AG04449 (cell line): ENCODE results near the gene CHN2.

Experiments used
- CTCF ChIA-PET: fragments of 350-600 bp; formaldehyde crosslinking; extraction: SDS; loops from one replicate; lab custom pipeline; 2021; ENCODE audit warnings: antibody characterized with exemption; lab: Yijun Ruan, JAX
- POLR2A ChIA-PET: fragments of 400-600, 350-600 bp; formaldehyde crosslinking; extraction: SDS; loops from one replicate; lab custom pipeline; 2020; ENCODE audit warnings: antibody characterized with exemption, inconsistent platforms; lab: Yijun Ruan, JAX
- DNase-seq: peaks from one replicate; pipeline ENCODE4 v3.0.0-alpha.2; 2010; ENCODE audit warnings: low read depth, low spot score
- H3K4me3 ChIP-seq: 2 replicates; pipeline ENCODE4 v1.5.1; 2011; ENCODE audit warnings: low read depth, mild to moderate bottlenecking, control low read depth, low read length
- TF ChIP-seq, protein P1 (sequence below): IDR thresholded peaks from one replicate; pipeline ENCODE4 v1.5.1; 2011; ENCODE audit warnings: mild to moderate bottlenecking, moderate library complexity, low read length, control low read depth, inconsistent platforms; ENCODE audit not compliant: insufficient read depth; ENCODE audit errors: missing control alignments

CHN2 gene

DNA sequence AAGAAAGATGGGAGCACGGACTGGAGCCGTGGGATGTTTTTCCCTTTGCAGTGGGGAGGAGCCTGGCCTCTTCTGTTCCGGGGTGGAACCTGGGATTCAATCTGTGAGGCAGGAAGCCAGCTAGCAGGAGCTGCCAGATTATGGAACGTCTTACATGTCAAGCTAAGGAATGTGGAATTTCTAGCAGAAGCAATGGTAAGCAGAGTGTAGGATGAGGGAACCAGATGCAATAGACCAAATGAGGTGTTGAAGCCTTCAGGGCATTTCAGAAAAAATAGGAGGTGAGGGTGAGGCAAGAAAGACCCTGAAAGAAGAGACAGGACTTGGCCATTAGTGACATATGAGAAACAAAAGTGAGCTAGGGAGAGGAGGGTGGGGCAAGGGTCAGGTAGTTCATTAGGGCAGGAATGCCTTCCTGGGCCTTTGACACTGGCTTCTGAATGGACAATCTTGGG, 105.5 kb downstream of the CHN2 start:
- POLR2A ChIA-PET: no interaction called here
- CTCF ChIA-PET: no interaction called here
- no peak overlapping the region for H3K4me3 ChIP-seq
- no peak for DNase-seq
- TF ChIP-seq, protein P1, sequence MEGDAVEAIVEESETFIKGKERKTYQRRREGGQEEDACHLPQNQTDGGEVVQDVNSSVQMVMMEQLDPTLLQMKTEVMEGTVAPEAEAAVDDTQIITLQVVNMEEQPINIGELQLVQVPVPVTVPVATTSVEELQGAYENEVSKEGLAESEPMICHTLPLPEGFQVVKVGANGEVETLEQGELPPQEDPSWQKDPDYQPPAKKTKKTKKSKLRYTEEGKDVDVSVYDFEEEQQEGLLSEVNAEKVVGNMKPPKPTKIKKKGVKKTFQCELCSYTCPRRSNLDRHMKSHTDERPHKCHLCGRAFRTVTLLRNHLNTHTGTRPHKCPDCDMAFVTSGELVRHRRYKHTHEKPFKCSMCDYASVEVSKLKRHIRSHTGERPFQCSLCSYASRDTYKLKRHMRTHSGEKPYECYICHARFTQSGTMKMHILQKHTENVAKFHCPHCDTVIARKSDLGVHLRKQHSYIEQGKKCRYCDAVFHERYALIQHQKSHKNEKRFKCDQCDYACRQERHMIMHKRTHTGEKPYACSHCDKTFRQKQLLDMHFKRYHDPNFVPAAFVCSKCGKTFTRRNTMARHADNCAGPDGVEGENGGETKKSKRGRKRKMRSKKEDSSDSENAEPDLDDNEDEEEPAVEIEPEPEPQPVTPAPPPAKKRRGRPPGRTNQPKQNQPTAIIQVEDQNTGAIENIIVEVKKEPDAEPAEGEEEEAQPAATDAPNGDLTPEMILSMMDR: no peak

DNA sequence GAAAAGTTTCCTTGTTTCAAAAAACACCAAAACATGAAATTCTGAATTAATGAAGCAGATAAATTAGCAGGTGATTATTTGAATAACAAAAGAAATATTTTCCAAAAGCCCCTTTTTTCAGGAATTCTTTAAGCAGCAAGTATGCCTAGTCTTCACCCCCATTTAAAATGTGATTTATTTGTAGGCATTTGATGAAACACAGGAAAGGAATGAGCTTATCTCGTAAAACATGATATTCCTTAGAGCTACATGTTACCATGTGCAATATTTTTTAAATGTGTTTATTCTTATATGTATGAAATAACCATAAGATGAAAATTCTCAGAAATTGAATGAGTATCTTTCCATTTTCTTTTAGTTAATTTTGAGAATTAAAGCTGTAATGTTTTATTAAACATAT, 106.1 kb downstream of the CHN2 start:
- no peak for DNase-seq
- no peak overlapping the region for H3K4me3 ChIP-seq
- POLR2A ChIA-PET: no interaction called here
- CTCF ChIA-PET: no interaction called here
- TF ChIP-seq, protein P1: no peak

DNA sequence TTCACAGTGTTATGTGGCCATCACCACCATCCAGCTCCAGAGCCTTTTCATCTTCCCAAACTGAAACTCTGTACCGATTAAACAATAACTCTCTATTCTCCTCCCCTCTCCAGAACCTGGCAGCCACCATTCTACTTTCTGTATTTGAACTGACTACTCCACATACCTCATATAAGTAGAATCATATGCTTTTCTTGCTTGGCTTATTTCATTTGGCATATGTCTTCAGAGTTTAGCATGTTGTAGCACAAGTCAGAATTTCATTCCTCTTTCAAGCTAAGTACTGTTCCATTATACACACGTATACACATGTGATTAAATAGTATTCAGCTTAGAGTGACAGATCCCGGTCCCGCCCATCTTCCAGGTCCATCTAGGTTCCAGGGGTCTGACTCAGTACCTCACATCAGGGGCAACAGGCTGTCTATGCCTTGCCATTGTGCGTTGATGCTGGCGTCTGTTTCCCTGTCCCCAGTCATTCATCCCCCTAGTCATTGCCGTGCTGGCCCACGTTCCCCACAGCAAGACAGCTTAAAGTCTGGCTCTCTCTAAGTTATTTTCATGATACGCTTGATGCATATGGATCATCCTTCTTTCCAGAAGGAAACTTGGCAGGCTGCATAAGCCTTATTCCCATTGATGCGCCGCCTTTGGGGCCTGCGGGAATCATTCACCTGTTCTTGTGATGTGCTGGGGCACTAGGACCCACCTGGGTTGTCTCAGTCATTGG, 108.3 kb downstream of the CHN2 start:
- no peak for DNase-seq
- H3K4me3 ChIP-seq: no peak overlapping the region
- ChIA-PET POLR2A (no interaction called here), CTCF (interaction anchor here (0.8 kb wide), 1 partner anchor 106 kb away, joined by 3 read pairs; no protein-coding TSS in a partner anchor)
- TF ChIP-seq, protein P1: no peak

DNA sequence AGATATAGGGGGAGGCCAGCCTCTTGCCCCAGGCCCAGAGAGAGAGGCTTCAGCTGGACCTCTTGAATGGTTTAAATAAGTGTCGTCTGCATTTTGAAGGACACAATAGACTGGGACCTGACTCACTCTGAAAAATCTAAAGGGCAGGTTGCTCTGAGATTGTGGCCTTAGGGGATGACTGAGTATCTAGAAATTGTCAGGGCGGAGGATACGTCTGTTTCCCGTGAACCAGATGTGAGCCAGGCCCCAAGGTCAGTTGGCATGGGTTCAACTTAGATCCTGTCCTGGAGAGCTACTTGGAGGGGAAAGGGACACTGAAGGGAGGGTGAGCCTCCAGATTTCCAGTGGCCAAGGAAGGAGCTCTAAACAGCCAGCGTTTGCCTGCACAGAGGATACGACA, 110.2 kb downstream of the CHN2 start:
- POLR2A ChIA-PET: no interaction called here
- DNase-seq: no peak
- H3K4me3 ChIP-seq: no peak overlapping the region
- TF ChIP-seq, protein P1: no peak
- CTCF ChIA-PET: no interaction called here

DNA sequence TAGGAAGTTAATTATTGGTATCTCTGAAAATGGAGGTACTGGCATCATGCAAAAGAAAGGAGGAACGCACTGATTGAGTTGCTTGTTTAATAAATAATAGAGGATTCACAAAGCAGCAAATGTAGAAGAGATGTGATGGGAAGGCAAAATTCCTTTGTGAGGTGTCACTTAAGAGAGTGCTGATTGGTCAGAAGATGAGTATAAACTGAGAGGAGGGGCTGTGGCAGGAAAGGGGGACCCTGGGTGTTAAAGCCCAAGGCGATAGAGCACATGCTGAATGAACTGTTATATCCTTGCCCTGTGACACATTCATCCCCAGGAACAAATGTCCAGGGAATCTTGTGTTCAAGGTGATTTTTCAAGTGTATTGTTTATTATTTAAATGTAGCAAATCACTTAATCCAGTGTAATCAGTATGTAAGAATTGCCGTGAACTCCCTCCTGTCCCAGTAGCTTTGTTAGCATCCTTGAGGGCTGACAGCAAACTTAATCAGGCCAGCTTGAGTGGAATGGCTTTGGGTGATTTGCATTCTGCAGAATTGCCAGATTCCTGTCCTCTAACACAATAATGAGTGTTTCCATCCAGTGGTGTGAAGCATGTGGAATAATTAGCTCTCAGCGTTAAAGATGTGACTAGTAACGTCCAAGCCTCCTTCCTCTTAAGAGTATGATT, 111.9 kb downstream of the CHN2 start:
- DNase-seq: no peak
- ChIA-PET POLR2A (no interaction called here), CTCF (no interaction called here)
- no peak overlapping the region for H3K4me3 ChIP-seq
- TF ChIP-seq, protein P1: no peak

DNA sequence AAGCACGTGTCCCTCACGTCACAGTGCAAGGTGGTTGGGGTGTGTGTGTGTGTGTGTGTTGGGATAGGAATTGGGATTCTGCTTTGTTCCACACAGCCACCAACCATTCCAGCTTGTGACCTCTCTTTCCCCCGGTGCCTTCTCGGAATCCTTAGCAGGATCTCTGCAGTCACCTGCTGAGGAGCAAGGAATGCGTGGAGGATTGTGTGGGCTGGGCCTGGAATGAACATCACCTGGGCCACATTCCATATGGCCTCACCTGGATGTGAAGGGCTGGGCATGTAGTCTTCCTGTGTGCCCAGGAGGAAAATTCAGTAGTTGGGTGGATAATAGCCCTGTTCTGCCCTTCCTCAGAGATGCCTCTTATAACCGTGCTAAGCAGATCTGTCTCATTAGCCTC, 113.8 kb downstream of the CHN2 start:
- CTCF ChIA-PET: no interaction called here
- no peak for DNase-seq
- POLR2A ChIA-PET: no interaction called here
- TF ChIP-seq, protein P1: no peak
- no peak overlapping the region for H3K4me3 ChIP-seq
